GM21423 (cell line): ENCODE data around the gene MAPK1IP1L.
"Not testable (repeated sequence)": the region's sequence is repeated elsewhere in the genome, so short reads cannot be mapped to it uniquely, and the experiment has no call there.

Experiments used
- ATAC-seq: cut with Tn5 transposase; IDR thresholded peaks from one replicate; pipeline ENCODE4 v1.9.1; 2021; ENCODE audit warnings: mild to moderate bottlenecking, moderate library complexity; ENCODE audit not compliant: unreplicated experiment

Gene MAPK1IP1L

DNA sequence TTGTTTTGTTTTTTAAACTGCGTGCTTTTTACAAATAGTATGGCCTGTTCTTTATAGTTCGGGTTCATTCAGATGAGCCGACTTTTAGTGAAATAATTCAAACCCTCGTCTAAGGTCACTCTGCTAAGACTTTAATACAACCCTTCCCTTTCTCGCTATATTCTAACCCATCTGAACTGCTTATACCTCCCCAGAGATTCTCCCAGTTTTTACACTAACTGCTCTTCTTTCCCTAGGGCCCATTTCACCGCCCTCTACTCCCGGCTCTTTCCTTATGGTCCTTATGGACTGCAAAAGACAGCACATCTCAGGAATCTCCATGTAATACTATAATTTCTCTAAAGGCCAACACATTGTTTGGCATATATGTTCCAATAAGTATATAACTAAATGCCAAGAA is 2.1 kb downstream of the MAPK1IP1L start:
- ATAC-seq: no peak

GRCh38 chr14:55054098-55054497 is 2.7 kb downstream of the MAPK1IP1L start:
- ATAC-seq: no peak

DNA sequence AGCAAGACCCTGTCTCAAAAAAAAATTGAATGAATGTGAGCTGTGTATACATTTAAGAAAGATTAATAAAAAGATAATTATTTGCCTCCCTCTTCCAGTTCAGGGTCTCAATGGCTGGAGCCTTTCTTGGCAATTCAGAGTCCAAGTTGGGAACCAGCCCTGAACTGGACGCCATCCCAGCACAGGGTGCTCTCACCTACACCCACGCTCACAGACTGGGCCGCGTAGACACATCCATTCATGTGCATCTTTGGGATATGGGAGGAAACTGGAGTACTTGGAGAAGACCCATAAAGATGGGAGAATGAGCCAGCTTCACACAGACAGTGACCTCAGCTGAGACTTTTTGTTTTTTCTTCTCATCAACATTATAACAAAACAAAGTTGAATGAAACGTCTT is 6.5 kb downstream of the MAPK1IP1L start:
- ATAC-seq: no peak

DNA sequence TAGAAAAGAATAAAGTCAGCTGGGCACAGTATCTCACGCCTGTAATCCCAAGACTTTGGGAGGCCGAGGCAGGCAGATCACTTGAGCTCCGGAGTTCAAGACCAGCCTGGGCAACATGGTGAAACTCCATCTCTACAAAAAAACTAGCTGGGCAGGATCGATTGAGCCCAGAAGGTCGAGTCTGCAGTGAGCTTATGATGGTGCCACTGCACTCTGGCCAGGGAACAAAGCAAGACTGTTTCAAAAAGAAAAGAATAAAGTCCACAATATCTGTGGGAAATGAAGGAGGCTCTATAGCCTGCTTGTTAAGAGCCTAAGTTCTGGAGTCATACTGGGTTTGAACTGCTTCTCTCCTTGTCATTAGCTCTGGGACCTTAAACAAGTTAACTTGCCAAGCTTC is 7.9 kb downstream of the MAPK1IP1L start:
- ATAC-seq: no peak

- no peak for ATAC-seq
Measured at GRCh38 chr14:55062517-55063351, 11.3 kb downstream of the MAPK1IP1L start.

GRCh38 chr14:55064896-55065295 is 13.4 kb downstream of the MAPK1IP1L start:
- ATAC-seq: not testable (repeated sequence)

DNA sequence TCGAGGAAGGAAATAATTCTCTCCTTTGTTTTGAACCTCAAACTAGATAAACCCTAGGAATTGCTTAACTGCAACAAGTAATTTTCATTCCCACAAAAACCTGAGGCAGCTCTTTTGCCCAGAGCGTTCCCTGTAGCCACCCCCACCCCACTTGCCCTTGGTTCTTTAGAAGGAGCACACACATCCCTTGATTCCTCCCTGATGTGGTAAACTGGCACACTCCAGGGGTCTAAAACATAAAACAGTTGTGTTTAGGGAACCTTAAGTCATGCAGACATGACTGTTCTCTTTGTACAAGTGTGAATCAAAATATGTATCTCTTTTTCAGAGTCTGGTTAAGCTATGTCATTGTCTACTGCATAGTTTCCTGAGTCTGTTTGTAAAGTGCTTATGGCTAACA is 14.0 kb downstream of the MAPK1IP1L start:
- ATAC-seq: no peak

DNA sequence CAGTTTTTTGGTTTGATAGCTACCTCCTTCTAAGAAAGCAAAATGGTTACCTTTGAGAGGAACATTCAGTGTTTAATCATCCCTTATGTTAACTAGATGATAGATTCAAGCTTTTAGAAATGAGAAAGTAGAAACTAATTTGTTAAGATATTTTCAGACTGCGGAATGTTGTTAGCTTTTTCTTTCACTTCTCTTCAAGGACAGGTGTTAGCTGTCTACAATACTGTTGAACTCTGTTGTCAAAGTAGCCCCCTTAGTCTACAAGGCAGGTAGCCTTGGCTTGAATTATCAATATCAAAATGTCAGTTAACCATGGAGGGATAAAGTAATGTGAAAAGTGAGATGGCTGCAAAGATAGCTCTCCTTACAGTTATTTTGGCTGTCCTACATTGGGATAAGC is 14.8 kb downstream of the MAPK1IP1L start:
- ATAC-seq: no peak

DNA sequence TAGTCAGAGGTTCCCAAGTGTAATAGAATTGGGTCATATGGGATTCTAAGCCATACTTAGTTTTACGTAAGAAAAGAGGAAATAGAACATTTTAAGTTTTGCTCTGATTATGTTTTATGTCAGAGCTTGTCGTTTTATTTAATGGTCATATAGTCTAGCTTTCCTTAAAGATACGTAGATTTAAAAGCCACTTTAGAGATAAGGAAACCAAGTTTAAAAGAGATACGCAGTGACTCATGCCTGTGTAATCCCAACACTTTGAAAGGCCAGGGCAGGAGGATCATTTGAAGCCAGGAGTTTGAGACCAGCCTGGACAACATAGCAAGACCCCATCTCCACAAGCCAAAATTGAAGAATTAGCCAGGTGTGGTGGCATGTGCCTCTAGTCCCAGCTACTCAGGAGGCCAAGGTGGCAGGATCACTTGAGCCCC is 19.5 kb downstream of the MAPK1IP1L start:
- no peak for ATAC-seq

GRCh38 chr14:55071870-55072640 is 20.6 kb downstream of the MAPK1IP1L start:
- peak; percentile 51 for ATAC-seq

DNA sequence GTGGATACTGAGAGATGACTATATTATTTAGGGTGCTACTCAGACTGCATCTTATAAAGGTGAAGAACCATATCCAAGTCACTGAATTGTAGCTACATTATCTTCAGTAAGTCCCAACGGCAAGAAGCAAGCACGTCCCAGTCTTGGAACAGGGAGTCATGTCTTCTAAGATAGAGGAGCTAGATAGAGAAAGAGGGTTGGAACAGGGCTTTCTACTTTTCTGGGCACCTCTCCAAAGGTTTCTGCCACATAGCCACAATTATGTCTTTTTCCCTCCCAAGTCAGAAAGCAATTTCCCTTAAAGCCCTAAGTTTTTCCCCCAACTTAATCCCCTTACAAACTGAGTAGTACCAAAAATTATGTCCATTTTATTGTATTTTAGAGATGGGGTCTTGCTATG is 22.4 kb downstream of the MAPK1IP1L start:
- no peak for ATAC-seq

DNA sequence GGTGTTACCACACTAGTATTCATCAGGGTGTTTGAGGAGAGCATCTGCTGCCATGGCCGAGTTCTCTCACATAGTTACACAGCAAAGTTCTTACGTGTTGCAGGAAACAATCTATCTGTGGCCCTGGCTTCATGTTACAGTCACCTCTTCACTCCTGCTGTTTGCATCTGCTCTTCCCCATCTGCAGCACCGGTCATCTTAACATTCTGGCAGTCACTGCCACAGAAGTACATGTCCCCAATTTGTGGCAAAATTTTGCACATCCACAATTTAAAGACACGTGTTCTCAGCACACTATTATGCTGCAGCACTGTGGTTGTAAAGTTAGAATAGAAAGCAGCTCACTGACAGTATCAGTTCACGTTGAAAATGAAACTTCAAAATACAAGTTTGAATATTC is 23.2 kb downstream of the MAPK1IP1L start:
- peak; percentile 41 for ATAC-seq

DNA sequence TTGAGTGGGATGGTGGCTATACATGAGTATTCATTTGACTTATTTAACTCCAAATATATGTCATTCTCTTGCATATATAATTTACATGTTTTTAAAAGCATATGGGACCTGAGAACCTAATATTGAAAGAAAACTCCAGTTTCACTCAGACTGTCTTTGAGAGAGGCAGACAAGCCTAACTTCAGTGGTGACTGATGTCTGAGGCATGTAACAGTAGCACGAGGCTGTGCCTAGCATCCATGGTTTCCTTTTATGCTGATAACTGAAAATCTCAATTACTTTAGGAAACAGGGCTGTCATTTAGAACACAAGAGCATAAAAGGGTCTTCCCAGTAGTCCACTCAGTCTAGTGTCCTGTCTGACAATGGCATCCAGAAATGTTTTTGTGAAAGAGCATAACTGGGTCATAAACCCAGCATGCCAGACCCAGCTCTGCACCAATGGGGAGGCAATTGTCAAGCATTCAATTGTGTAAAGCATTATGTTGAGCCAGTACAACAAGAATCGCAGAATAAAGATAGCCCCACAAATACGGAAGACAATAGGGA is 24.3 kb downstream of the MAPK1IP1L start:
- no peak for ATAC-seq

GRCh38 chr14:55077170-55078151 is 26.0 kb downstream of the MAPK1IP1L start:
- ATAC-seq: no peak

DNA sequence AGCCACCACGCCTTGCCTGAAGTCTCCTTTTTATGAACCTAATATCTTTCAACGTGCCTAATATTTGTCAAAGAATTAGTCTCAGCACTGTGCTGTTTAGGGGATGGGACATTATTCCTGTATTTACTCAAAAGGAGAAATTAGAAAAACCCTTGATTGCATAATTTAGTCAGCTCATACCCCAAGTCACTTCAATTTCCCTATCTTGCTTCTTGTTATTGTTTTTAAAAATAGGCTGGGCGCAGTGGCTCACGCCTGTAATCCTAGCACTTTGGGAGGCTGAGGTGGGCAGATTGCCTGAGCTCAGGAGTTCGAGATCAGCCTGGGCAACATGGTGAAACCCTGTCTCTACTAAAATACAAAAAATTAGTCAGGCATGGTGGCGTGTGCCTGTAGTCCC is 28.5 kb downstream of the MAPK1IP1L start:
- not testable (repeated sequence) for ATAC-seq

GRCh38 chr14:55084401-55085059 is 33.1 kb downstream of the MAPK1IP1L start:
- no peak for ATAC-seq

DNA sequence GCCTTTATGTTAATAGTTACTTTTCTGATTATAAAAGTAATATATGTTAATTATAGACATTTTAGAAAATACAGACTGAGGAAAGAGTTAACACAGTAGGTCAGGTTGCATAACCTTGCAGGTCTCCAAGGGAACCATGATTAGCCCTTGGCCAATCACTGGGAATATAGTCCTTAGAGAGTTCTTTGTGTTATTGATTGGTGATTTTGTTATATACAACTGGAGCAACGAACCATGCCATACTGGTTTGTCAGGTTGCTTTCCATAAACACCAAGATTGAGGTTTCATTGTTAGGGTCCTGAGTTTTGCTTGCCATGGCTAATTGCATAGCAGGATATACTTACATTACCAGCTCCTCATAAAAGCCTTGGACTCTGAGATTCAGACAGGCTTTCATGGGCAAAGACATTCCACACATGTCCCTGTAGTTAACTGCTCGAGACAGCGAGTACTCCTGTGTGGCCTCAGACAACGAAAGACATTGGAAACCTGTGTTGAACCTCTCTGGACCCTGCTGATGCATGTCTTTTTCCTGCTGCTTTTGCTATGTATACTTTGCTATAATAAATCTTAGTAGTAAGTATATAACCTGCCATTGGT is 33.7 kb downstream of the MAPK1IP1L start:
- no peak for ATAC-seq

GRCh38 chr14:55086938-55087337 is 35.5 kb downstream of the MAPK1IP1L start:
- no peak for ATAC-seq

GRCh38 chr14:55088356-55088755 is 36.9 kb downstream of the MAPK1IP1L start:
- ATAC-seq: no peak

DNA sequence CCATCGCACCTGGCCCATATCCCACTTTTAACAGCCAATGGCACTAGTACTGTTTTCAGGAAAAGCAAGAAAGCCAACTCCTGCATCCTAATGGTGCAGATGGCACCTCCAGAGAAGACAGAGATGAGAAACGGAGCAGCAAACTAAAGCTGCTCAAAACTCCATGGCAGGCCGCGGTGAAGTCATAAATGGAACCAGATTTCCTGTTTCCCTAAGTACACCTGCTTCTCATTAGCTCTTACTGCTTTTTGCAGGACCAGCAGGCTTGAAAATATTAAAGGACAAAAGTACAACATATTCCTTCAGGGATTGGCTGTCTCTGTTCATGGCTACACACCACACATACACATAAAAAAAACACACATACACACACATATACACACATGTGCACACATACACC is 40.9 kb downstream of the MAPK1IP1L start:
- no peak for ATAC-seq
